Upper lobe of left lung (tissue), 4 donors: ENCODE data around the gene SIK2.

Experiments used
- POLR2A ChIP-seq, 4 donors: fragments of 450-650 bp; IDR thresholded peaks; one replicate each; pipeline ENCODE4 v1.5.1; 2016 to 2017; ENCODE audit warnings: antibody characterized with exemption in 4 of 4, mild to moderate bottlenecking in 2 of 4
- POLR2AphosphoS5 ChIP-seq, 2 donors: sonication (generic); formaldehyde crosslinking; IDR thresholded peaks; one replicate each; pipeline ENCODE4 v1.5.1; 2017; ENCODE audit warnings: antibody characterized with exemption in 2 of 2
- TF ChIP-seq, protein P1 (sequence below), 6 experiments: fragments of 450-650 bp in 4 of 6; fragments of 200-600 bp in 2 of 6; sonication (generic) in 2 of 6; IDR thresholded peaks; one replicate each; pipeline ENCODE4 v1.5.1; 2016 to 2019; ENCODE audit warnings: antibody characterized with exemption in 6 of 6

- TF ChIP-seq POLR2A (IDR thresholded peaks at IDR 0.05) = no peak
- TF ChIP-seq POLR2AphosphoS5 (IDR thresholded peaks at IDR 0.05) = no peak
- TF ChIP-seq, protein P1, sequence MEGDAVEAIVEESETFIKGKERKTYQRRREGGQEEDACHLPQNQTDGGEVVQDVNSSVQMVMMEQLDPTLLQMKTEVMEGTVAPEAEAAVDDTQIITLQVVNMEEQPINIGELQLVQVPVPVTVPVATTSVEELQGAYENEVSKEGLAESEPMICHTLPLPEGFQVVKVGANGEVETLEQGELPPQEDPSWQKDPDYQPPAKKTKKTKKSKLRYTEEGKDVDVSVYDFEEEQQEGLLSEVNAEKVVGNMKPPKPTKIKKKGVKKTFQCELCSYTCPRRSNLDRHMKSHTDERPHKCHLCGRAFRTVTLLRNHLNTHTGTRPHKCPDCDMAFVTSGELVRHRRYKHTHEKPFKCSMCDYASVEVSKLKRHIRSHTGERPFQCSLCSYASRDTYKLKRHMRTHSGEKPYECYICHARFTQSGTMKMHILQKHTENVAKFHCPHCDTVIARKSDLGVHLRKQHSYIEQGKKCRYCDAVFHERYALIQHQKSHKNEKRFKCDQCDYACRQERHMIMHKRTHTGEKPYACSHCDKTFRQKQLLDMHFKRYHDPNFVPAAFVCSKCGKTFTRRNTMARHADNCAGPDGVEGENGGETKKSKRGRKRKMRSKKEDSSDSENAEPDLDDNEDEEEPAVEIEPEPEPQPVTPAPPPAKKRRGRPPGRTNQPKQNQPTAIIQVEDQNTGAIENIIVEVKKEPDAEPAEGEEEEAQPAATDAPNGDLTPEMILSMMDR (IDR thresholded peaks at IDR 0.05) = no peak
These were observed 42.7 kb downstream of the SIK2 start for GRCh38 chr11:111644922-111645321.
